NCI-H345 treated with DMSO at 0.1 percent for 48 hours (cell line): ENCODE data around the gene ATP8A2.

Experiments
- DNase-seq: peaks from one replicate; lab custom pipeline; 2025; ENCODE audit not compliant: unreplicated experiment; lab: John Stamatoyannopoulos, UW

ATP8A2 gene

GRCh38 chr13:25987987-25988386 lies 616.2 kb downstream of the ATP8A2 start:
- no peak for DNase-seq

DNA sequence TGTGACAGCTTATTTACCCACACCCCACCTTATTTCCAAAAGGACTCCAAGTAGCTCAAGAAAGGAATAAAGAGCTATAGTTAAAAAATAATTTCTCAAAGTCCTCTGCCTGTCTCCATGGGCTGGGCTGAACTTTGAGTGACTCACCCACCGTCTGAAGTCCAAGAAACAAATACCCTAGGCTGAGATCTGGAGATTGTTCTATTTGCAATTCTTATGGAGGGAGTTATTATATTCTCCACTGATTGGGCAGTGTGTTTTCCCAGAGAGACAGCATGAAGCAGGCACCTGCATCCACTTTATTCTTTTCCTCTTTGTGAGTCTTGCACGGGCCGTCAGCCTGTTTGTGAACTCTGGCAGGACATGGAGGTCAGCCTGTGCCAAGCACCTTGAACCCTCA lies 616.9 kb downstream of the ATP8A2 start:
- DNase-seq, result no peak

DNA sequence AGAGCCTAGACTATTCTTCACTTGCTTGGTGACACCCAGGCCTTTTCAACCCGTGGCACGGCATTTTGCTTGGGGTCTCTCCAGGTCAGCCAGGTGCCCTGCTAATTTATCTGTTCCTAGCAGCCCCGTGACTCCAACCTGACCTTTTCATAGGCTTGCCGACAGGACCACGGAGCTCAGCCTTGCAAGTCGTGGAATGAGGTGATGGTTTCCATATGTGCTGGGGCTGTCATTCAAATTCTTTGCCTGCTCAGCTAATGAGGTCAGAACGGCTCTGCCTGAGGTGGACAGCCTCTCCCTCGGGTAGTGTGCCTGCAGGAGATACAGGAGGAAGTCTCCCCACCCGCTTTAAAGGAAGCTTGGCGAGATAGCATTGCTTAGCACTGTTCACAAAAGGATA lies 619.0 kb downstream of the ATP8A2 start:
- DNase-seq, result no peak

GRCh38 chr13:25992076-25992475 lies 620.3 kb downstream of the ATP8A2 start:
- DNase-seq, result no peak

DNA sequence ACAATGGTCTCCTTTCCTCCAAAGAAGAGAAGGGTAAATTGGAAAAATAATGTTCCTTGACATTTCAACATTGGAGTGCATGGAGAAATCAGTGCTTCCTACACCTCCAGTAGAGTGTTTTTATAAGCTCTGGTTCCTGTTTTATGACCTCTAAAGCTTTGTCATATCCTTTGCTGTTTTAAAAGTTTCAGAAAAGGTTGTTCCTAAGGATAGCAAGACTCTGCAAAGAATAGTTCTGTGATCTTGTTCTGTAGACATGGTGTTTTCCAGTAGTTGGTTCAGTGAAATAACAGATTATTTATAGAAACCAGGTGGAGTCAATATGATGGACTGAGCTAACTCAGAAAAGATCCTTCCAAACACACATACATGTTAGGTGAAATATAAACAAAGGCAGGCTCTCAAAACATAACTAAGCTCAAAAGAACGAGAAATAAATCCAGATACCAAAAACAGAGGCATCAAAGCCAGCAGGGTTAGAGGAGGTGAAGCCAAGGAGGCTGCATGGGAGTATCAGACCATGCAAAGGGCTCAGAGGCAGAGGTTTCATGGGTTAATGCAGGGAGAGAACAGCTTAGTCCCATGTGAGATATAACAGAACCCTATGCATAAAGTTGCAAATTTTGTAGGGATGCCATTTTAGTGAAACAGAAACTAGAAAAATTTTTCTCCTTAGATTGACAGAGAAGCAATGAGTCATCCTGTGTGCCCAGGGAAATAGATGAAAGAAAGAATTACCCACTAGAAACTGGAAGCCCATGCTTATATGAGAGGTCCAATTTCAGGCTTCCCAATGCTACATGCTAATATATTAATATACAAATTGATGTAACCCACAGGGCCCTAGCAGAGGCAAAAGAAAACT lies 635.7 kb downstream of the ATP8A2 start:
- no peak for DNase-seq

DNA sequence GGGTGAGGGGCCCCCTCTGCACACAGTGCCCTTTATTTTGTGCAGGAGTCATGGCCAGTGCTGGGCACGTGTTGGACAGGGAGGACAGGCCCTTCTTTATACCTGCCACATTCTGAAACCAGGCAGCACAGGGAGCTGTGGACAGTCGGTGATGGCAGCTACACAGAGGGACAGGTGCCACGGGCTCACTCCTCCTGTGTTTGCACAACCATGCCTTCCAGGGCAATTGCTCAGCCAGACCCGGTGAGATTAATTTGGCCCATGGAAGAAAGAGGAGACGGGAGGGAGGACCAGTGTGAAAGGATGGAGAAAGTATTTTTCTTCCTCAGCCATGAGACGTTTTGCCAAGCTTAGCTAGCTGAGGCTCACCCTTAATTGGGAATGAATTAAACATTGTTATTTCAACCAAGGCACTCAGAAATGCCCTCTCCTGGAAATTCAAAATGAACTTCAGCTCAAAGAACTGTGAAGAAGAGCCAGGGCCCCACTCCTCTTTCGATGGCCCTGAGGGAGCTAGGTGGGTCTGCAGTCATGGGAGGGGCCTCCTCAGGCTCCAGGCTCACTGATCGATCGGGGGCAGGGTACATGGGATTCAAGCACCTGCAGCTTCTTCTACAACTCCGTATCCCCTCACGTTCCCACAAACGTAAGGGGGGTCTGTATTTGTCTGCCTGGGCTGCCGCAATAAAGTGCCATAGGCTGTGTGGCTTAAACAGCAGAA lies 638.9 kb downstream of the ATP8A2 start:
- no peak for DNase-seq

DNA sequence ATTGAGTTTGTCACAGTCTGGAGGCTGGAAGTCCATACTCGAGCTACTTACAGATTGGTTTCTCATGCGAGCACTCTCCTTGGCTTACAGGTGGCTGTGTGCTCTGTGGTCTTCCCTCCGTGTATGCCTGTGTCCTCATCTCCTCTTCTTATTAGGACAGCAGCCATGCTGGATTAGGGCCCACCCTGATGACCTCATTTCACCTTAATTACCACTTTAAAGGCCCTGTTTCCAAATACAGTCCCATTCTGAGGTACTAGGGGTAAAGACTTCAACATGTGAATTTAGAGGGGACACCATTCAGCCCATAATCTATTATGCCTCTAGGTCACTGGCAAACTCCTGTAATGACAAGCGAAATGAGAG lies 639.4 kb downstream of the ATP8A2 start:
- DNase-seq, result no peak

DNA sequence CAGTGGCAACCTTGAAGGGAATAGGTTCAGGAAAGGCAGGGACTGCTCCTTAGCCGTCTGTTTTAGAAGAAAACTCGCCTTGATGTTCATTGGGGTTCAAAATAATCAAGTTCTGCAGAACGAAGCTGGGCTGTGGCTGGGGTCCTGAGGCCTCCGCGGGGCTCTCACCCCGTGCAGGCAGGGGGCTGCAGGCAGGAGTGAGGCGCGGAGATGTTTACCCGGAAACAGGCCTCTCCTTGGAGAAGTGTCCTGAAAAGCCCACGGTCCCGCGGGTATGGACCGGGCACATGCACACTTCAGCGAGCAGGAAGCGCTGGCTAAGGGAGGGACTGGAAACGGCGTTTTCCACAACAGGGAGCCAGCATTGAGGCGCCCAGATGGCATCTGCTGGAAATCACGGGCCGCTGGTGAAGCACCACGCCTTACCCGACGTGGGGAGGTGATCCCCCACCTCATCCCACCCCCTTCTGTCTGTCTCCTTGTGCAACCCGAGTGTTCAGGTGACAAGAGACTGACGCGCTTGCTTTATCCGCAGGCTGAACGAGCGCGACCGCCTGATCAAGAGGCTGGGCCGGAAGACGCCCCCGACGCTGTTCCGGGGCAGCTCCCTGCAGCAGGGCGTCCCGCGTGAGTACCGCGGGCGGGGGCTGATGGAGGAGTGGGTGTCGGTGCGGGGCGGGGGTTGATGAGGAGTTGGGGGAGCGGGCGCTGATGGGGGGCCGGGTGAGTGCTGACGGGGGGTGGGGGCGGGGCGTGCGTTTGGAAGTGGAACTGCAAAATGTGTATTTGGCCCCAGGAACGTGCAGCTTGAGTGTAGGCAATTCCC lies 640.4 kb downstream of the ATP8A2 start:
- DNase-seq, result no peak

- DNase-seq, result no peak
Measured at GRCh38 chr13:26012995-26013394, 641.2 kb downstream of the ATP8A2 start.

- DNase-seq, result no peak
Measured at GRCh38 chr13:26015271-26016125, 643.7 kb downstream of the ATP8A2 start.

DNA sequence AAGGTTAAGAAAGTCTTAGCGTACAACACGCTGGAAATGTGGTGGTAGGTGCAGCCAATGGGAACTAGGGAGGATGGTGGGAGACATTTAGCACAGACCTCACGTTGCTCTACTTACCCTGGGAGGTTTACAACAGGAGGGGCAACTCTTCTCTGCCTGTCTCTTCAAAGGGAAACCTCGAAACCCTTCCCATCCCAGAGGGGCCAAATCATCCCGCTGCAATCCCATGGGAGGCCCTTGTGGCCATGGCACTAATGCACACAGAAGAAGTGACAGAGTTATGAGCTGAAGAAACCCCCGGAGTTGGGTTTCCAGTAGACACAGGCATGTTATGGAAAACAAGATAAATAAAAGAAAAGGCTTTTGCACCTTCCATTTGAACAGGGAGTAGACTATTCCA lies 644.4 kb downstream of the ATP8A2 start:
- DNase-seq, result no peak

DNA sequence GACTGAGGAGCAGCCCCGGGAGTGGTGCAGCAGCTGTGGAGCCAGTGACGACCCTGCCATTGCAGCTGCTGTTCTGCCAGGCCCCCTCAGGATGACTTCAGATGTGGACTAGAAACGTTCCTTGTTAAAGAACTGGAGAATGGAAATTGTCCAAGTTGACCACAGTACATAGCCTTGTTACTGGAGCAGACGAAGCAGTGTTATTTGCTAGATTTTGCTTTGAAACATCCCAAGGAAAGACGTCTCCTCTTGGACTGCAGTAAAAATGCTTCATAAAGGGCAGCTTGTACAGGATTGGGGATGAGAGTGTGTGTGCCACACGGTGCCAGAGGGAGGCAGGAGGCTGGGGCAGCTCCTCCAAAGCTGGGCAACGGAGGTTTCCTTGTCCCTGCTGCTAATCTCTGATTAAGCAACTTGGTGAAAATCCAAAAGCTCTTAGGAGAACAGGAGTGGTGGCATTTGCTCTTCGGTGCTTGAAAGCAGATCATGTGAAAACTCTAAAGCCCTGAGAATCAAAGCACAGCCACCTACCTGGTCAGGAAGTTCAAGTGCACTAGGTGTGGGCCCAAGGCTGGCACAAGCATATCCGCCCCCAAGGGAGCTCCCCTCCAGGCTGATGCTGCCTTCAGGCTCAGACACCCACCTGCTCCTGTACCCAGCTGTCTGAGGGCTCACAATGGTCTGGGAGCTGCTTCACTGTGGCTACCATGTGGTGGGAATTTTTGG lies 645.6 kb downstream of the ATP8A2 start:
- DNase-seq, result peak; percentile 2

- no peak for DNase-seq
Measured at GRCh38 chr13:26017932-26018665, 646.3 kb downstream of the ATP8A2 start.

GRCh38 chr13:26019251-26019650 lies 647.5 kb downstream of the ATP8A2 start:
- no peak for DNase-seq

GRCh38 chr13:26019881-26020870 lies 648.4 kb downstream of the ATP8A2 start:
- no peak for DNase-seq

DNA sequence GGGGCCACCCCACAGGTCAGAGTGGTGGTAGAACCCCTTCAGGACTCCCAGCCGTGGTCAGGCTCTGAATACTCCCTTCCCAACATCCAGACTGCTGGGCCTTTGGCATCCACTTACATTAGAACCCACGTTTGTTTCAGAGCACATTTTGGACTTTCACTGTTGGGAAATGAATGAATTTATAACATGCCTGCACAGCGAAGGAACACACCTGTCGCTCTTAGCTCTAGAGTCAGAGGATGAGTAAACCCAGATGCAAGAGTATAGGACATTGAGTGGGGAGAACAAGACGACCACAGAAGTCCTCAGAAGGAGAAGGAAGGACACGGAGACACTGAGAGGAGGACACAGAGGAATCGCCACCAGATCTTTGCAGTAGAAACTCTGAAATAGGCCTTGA lies 649.1 kb downstream of the ATP8A2 start:
- DNase-seq, result no peak

GRCh38 chr13:26021516-26021915 lies 649.7 kb downstream of the ATP8A2 start:
- no peak for DNase-seq

DNA sequence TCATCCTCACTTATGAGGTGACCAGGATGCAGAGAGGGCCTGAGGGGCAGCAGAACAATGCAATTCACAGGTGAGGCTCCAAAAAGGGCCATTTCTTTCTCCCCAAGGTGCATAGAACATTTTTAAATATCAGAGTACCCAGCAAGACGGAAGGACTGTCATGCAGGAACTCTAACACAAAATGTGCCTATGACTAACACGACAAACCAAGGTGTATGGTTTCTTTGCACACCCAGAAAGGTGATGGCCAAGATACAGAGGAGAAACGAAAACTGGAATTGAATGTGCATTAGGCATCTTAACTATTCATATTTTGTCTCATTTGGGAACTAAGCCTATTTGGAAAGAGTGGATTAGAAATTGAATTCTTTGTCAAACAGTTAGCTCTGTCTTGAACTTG lies 650.2 kb downstream of the ATP8A2 start:
- no peak for DNase-seq
